Medulla oblongata (tissue), 1 donor: ENCODE data around the gene ALOX5AP.

ENCODE experiments used
- DNase-seq: peaks from one replicate; pipeline ENCODE4 v3.0.0-alpha.2; 2015; ENCODE audit errors: extremely low spot score

Gene ALOX5AP

DNA sequence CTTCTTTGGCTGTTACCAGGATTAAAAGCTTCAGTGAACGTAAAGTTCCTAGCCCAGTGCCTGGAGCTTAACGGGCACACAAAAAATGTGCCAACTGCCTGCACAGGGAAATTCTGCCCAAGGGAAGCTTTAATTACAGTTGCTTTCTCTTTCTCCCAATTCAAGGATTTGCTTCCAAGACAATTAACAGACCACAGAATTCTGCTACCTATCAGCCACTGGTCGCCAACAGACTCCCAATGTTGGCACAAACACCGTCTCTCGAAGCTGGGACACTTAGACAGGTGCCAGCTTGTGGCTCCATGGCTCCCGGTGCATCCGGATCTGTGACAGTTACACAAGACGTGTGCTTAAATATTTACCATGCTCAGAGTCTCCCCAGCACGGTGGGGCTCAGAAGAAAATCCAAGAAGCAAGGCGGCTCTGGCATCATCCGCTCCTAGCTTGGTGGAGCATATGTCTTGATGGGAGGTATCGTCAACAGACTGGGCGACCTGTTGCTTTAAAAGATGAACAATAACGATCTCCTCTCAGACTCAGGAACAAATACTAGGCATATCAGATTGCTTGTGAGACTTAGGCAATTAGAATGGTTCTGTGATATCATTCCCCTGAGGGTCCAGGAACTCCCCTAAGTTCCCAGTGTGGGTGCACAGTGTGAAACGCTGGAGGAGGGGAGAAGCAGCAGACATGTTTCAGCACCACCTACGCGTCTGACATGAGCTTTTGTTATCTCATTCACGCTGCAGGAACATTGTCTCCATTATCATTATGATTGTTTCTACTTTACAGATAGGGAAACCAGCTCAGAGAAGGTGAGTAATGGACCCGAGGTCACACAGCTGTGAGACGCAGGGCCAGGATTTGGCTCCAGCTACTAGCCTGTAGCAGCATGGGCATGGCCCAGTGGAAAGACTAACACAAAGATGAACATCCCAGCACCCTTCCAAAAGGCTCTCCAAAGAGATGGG lies 61.6 kb downstream of the ALOX5AP start:
- DNase-seq: no peak

DNA sequence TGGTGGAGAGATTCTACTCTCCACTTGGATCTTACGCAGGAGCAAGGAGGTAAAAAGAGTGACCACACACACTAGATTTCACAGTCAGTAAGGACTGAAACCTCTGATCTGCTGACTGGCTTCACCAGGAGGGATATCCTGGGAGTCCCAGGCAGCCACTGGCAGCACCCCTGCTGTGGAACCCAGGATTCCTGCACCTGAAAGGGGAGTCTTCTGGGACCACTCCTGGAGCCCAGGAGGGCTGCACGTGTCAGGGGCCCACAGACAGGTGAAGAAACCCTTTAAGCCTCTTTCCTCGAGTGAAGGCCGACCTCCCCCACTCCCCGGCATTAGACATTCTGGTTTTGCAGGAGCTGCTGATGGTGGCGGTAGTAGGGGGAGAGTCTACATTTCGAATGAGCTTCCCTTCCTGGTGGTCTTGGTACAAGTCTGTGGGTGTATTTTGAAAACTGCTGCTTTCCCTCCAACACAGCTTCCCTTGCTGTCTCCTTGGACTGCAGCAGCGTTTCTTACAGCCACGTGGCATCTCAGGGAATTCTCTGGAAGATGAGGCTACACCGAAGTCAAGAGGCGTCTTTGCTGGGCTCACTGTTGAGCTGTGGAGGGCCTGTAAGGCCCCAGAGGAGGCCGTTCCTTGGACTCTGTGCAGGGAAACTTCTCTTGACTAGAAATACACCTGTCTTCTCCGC lies 62.6 kb downstream of the ALOX5AP start:
- DNase-seq: no peak

DNA sequence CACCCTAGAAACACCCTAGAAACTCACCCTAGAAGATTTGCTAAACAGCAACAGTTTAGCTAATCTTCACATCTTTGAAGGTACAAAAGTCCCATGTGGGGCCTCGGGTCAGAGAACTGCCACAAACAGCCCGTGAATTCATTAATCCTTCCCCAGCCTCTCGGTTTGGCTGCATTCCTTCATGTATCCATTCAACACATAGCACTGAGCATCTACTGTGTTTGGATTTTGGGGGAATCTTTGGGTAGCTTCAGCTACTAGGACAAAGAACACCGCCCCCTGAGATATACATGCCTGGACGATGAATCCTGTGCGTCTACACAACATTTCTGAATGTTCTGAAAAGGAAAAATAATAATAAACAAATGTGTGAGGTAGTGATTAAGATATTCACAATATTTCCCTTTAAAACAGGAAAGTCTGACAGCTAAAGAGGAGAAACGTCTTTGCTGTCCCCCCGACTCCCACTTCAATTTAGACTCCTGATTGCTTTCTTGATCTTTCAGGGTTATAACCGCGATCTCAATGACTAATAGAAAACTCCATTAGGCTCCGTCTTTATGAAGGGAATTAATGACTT lies 63.5 kb downstream of the ALOX5AP start:
- no peak for DNase-seq

DNA sequence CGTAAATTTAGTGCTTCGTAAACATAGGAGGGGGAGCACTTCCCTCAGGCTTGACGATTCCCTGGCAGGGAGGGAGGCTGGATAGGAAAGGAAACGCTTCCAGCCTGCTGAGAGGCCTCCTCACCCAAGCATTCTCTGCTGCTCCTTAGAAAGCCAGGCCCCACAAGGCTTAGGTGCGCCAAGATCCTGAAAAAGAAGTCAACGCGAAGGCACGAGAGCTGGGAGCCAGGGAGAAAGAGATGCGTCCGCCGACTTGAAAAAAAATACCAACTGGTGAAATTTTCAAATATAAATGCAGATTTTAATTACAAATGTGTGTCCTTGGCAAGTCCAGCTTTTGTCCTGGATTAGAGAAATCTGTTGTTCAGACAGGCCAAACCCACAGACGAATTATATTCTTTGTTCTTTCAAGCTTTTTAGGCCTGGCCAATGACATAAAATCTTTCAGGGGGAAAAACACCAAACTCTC lies 64.0 kb downstream of the ALOX5AP start:
- DNase-seq: no peak

DNA sequence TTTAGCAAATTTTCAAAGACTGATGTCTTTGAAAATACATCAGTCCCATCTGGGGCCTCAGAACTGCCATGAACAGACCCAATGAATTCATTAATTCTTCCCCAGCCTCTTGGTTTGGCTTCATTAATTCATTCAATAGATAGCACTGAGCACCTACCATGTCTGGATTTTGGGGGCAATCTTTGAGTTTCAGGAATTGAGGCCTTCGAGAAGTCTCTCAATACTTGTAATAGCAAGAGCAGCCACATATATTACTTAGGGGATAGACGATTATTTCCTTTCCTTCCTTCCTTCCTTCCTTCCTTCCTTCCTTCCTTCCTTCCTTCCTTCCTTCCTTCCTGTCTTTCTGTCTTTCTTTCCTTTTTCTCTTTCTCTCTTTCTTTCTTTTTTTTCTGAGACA lies 64.8 kb downstream of the ALOX5AP start:
- DNase-seq: no peak

DNA sequence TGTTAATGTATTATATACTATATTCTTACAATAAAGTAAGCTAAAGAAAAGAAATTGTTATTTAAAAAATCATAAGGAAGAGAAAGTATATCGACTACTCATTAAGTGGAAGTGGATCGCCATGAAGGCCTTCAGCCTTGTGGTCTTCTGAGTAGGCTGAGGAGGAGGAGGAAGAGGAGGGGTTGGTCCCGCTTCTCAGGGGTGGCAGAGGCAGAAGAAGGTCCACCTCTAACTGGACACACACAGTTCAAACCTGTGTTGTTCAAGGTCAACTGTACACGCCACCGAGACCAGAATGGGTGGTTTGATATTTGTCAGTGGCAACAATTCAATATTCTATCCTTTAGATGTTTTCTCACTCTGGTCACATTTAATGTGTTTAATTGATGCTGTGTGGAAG lies 67.2 kb downstream of the ALOX5AP start:
- DNase-seq: no peak

DNA sequence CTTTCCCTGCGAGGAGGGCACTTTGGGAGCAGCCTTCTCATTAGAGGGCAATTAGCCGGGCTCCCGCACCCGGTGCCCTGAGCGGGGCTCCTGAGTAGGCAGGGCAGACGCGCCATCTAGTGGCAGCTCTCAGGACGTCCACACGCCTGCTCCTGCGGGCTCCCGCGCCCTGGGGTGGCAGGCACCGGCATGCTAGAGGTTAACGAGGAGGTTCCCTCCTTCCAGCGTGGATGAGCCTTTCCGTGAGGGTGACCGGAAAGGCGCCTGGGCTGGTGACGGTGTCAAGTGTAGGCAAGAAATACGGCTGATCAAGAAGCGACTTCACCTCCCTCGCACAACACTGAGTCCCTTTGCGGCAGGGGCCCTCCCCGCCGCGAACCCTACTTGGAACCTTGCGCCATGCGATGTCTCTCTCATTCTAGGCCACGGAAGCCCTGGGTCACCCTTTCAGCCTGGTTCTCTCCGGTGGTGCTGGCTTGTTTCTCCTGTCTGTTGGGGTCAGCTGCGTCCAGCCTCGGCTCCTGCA lies 67.7 kb downstream of the ALOX5AP start:
- peak; percentile 90 for DNase-seq

DNA sequence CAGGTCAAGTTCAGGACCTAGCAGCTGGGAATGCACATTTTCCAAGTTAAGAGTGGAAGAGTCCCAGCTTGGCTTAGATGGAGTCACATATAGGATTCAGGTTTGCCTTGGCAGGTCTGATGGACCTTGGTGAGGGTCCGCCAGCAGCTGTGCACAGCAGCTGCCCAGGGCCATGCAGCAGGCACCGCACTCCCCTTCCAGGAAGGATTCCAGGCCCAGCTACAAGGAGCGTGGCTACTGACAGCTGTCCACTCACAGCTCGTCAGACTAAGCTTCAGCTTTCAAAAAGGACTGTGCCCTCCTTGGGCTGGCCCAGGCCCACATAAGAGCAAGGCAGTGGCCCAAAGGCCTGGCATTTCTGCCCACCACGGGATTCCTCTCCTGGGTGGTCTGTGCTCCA lies 68.4 kb downstream of the ALOX5AP start:
- no peak for DNase-seq

DNA sequence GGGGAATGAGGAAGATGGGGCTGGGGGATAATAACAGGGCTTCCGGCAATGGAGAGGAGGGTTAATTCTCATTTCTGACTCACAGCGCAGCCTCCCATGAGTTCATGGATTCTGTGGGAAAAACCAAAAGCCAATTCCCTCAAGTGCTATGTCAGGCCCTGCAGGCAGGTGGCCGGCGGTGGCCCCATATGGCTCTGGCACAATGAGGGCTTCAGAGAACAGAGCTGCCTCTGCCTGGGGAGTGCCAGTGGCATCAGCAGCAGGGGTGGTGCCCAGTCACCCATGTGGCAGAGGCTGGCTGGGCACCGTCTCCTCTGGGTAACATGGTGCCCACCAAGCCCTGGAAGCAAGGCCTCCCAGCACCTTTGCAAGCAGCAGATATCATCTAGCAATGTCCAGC lies 69.1 kb downstream of the ALOX5AP start:
- DNase-seq: no peak

DNA sequence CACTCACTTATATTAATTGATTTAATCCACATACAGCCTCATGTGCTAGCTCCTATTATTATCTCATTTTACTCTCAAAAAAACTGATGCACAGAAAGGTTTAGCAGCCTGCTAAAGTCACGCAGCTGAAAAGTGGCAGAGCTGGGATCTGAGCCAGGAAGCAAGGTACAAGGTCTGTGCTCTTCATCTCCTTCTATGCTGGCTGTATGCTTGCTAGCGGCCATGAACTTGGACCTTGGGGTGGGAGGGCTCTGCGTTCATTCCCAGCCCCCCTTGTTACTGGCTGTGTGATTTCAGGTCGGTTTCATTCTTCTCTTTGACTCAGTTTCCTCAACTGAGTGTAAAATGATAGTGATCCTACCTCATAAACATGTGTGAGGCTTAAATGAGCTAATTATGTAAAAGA lies 69.8 kb downstream of the ALOX5AP start:
- no peak for DNase-seq

DNA sequence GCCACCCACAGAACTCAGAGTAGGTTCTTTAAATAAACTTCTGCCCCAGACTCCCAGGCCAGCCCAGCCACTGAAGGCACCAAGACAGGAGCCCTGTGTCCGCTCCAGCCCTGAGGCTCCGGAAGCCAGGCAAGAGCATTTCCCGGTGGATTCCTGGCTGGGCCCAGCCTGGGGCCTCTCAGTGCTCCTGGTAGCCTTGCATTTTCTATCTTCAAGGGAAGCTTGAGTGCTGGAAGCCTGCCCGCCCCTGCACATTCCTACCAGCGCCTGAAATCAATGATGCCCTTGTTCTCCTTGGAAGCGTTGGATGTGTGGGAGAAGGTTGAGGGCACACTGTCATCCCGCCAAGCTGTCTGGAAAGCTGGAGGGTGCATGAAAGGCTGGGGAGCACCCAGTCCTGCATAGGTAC lies 70.3 kb downstream of the ALOX5AP start:
- peak; percentile 48 for DNase-seq

DNA sequence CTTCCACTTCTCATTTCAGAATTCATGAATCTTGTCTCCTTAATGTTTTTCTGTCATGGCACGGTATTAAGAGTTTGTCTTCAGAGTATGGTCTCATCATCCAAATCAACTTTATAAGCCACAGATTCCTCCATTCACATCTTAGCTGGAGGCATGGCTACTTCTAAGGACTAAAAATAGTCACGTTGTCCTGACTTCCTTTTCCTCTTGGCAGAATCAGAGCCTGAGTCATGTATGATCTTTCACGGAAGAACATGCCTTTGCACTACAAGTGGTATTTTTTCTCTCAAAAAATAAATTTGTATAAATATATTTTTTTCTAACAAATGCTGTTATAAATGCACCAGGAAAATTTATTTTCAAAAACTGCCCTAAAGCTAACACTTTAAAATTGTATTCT lies 71.4 kb downstream of the ALOX5AP start:
- peak; percentile 38 for DNase-seq

DNA sequence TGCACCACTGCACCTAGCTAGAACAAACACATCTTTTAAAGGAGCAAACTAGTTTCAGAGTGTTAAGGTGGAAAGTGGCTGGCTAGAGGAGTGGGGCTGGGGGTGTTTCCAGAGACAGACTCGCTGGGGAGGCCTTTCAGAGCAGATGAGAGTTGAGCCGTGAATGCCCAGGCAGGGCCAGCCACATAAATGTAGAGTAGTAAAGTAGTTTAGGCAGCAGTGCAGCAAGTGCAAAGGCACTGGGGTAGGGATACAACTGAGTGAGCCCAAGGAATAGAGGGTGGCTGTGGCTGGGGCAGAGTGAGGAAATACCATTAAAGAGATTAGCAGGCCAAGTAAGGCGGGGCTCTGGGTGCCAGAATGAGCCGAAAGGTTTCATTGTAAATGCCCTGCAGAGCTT lies 72.0 kb downstream of the ALOX5AP start:
- DNase-seq: no peak

DNA sequence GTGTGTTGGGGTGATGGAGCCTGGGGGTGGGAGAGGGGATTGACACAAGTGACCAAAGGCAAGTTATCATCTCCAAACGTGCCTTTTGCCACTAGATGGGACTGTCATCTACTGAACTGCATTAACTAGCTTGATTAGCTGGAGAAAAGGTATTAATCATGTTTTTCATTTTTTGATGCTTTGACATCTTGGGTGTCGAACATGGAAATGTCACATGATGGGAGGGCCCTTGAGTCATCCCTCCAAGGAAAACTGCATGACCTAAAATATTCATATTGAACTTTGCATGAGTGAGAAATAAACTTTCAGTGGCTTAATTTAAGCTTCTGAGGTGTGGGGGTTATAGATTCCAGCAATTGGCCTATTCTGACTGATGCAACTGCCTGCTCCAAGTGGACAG lies 73.3 kb downstream of the ALOX5AP start:
- DNase-seq: no peak

DNA sequence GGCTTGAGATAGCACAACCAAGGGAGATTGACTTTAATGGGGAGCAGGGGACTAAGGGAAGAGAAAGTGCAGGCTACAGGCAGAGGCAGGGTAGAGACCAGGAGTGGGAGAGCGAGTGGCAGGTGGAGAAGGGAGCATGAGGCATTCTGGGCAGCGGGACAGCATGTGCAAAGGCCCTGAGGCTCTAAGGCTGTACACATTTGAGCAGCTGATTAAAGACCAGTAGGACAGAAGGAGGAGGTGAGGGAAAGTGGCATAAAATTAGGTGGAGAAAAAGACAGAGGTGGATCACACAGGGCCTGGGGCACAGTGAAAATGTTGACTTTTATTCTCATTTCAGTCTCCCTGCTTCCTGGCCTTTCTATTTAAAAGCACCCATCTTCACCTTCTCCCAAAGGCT lies 74.4 kb downstream of the ALOX5AP start:
- no peak for DNase-seq

DNA sequence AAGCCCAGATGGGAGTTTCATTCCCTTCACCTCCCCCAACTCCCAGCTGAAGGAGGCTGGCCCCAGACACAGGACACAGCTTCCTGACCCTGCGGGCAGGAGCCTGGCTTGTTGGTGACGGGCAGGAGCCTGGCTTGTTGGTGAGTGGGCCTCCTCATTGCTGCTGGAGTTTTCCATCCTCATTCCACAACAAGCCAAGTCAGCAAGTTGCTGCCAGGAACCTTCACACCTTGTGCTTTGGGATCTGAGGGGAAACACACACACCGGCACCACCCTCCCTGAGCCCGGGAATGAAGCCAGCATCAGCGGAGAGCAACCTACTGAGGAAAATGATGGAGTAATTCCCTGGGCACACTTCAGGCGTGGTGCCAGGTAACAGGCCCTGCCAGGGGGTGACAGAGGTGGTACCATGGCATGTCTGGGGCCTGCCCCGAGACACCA lies 74.9 kb downstream of the ALOX5AP start:
- DNase-seq: no peak

DNA sequence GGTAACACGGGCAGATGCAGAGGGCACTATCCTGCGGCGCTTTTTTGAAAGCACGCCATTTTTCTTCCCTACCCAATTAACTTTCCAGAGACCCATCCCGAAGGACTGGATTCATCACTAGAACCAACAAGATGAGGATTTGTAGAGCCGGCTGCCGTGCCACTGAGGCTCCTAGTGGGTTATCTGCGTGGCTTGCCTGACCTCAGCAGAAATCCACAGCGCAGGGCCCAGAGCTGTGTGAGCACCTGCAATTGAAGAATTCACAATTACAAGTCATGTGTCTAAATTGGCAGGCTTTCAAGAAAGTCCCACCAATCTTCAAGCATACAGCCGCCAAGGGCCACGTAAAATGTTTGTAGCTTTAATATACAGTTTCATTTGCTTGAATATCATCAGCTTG lies 75.5 kb downstream of the ALOX5AP start:
- no peak for DNase-seq
